LNCaP clone FGC (cell line): ENCODE measurements around the gene TLE4.
"Not testable (repeated sequence)": the region's sequence is repeated elsewhere in the genome, so short reads cannot be mapped to it uniquely, and the experiment has no call there.

Experiments
- DNase-seq: peaks from one replicate; pipeline ENCODE4 v3.0.0-alpha.2; 2011; ENCODE audit warnings: low read depth
- H3K4me3 ChIP-seq: 2 replicates; pipeline ENCODE4 v1.5.1; 2011; ENCODE audit warnings: mild to moderate bottlenecking, low read depth, low read length, control low read depth
- CTCF ChIP-seq: IDR thresholded peaks from 2 replicates; pipeline ENCODE4 v1.5.1; 2012; ENCODE audit warnings: mild to moderate bottlenecking; ENCODE audit not compliant: control insufficient read depth, insufficient read depth; ENCODE audit errors: extremely low read depth

The TLE4 gene

GRCh38 chr9:79644048-79644447 is 72.3 kb downstream of the TLE4 start:
- no peak overlapping the region for H3K4me3 ChIP-seq
- no peak for TF ChIP-seq CTCF
- DNase-seq = no peak

DNA sequence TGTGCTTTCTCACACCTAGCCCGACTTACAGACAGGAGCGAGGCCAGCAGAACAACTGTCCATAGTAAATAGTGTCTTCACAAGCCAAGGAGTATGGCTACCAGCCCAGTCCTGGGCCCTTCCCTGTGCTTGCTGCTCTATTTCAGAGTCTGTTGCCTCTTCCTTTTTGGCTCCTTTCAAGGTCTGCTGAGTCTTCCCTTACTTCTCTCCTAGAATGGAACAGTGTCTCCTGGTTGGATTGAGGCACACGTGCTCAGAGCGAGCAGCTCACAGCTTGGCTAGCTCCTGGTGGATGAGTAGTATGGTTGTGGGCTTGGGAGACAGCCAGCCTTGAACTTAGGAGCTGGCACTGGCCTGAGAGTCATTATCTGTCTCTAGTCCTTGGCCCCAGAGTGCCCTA is 72.8 kb downstream of the TLE4 start:
- TF ChIP-seq CTCF = no peak
- DNase-seq = no peak
- no peak overlapping the region for H3K4me3 ChIP-seq

GRCh38 chr9:79645110-79645509 is 73.3 kb downstream of the TLE4 start:
- TF ChIP-seq CTCF = no peak
- H3K4me3 ChIP-seq = no peak overlapping the region

GRCh38 chr9:79646096-79646495 is 74.3 kb downstream of the TLE4 start:
- no peak for DNase-seq
- TF ChIP-seq CTCF = no peak
- no peak overlapping the region for H3K4me3 ChIP-seq

More at GRCh38 chr9:79645110-79645509, 73.3 kb downstream of the TLE4 start:
- no peak for DNase-seq

GRCh38 chr9:79651251-79651795 is 79.6 kb downstream of the TLE4 start:
- no peak for TF ChIP-seq CTCF
- DNase-seq = no peak
- H3K4me3 ChIP-seq = no peak overlapping the region

DNA sequence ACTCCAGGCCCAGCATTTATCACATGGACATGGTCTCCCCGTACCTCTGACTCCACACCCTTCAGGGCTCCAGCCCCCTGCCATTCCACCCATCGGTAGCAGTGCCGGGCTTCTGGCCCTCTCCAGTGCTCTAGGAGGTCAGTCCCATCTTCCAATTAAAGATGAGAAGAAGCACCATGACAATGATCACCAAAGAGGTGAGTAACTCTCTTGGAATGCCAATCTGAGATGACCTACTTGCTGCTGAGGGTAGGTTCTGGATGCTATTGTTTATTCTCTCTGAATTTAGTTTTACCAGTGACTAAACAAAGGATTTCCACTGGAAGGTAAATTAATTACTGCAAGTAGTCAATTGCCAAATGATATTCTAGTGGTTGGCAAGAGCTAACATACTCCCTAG is 80.8 kb downstream of the TLE4 start:
- no peak for DNase-seq
- TF ChIP-seq CTCF = no peak
- no peak overlapping the region for H3K4me3 ChIP-seq

DNA sequence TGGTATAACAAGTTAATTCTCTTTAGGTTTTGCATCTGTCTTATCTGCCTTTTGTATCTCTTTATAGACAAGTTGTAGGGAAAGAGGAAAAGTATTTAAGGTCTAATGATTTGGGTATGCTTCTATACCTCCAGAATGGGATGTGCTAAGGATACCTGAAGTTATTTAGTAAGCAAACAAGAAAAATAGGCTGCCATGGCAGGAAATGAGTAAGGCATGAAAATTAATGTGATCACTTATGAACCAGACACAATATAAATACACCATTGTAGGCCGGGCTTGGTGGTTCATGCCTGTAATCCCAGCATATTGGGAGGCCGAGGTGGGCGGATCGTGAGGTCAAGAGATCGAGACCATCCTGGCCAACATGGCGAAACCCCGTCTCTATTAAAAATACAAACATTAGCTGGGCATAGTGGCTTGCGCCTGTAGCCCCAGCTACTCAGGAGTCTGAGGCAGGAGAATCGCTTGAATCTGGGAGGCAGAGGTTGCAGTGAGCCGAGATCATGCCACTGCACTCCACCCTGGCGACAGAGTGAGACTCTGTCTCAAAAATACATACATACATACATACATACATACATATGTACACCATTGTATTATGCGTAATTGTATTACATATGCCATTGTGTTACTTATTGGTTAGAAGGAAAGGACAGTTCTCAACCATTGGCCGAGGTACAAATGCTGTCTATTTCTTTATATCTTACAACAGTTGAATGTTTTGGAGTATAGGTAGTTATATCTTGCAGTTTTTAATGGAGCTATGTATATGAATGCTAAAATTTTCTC is 83.0 kb downstream of the TLE4 start:
- not testable (repeated sequence) for H3K4me3 ChIP-seq, DNase-seq
